Measurements from ENCODE around the gene ADAMTS2.

ADAMTS2 gene

DNA sequence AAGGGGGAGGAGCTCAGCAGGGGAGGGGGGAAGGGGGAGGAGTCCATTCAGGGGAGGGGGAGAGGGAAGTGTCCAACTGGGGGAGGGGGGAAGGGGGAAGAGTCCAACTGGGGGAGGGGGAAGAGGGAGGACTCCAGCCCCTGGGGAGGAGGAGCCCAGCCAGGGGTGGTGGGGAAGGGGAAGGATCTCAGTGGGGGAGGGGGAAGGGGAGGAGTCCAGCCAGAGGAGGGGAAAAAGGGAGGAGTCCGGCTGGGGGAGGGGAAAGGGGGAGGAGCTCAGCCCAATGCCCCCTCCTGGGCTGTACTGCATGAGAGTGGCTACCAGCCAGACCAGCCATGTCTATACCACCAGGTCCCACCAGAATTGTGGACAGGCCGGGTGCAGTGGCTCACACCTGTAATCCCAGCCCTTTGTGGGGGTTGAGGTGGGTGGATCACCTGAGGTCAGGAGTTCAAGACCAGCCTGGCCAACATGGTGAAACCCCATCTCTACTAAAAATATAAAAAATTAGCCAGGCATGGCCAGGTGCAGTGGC is 30.6 kb upstream of the ADAMTS2 start:
- TF ChIP-seq, protein P1, sequence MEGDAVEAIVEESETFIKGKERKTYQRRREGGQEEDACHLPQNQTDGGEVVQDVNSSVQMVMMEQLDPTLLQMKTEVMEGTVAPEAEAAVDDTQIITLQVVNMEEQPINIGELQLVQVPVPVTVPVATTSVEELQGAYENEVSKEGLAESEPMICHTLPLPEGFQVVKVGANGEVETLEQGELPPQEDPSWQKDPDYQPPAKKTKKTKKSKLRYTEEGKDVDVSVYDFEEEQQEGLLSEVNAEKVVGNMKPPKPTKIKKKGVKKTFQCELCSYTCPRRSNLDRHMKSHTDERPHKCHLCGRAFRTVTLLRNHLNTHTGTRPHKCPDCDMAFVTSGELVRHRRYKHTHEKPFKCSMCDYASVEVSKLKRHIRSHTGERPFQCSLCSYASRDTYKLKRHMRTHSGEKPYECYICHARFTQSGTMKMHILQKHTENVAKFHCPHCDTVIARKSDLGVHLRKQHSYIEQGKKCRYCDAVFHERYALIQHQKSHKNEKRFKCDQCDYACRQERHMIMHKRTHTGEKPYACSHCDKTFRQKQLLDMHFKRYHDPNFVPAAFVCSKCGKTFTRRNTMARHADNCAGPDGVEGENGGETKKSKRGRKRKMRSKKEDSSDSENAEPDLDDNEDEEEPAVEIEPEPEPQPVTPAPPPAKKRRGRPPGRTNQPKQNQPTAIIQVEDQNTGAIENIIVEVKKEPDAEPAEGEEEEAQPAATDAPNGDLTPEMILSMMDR (IDR thresholded peaks at IDR 0.05; ENCODE audit: borderline replicate concordance, insufficient read depth, low read depth, low read length), result no peak
- no peak overlapping the region for H3K4me3 ChIP-seq (ENCODE audit: low read depth, low read length)

DNA sequence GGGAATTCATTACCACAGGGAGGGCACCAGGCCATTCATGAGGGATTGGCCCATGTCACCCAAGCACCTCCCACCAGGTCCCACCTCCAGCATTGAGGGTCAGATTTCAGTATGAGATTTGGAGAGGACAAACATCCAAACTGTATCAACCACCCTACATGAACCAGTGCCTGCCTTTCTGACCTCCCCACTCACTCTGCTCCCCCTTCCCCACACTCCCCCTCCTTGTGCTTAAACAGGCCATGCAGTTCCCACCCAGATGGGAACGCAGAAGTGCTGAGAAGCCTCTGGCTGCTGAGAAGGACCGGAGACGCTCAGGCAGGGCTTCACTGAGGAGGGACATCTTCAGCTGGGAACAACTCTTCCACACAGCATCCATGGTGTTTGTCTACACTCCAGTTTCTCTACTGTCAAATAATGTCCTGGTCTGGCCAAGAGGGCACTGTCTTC is 30.0 kb upstream of the ADAMTS2 start:
- TF ChIP-seq, protein P1 (IDR thresholded peaks at IDR 0.05; ENCODE audit: borderline replicate concordance, insufficient read depth, low read depth, low read length), result no peak
- H3K4me3 ChIP-seq (ENCODE audit: low read depth, low read length), result no peak overlapping the region

DNA sequence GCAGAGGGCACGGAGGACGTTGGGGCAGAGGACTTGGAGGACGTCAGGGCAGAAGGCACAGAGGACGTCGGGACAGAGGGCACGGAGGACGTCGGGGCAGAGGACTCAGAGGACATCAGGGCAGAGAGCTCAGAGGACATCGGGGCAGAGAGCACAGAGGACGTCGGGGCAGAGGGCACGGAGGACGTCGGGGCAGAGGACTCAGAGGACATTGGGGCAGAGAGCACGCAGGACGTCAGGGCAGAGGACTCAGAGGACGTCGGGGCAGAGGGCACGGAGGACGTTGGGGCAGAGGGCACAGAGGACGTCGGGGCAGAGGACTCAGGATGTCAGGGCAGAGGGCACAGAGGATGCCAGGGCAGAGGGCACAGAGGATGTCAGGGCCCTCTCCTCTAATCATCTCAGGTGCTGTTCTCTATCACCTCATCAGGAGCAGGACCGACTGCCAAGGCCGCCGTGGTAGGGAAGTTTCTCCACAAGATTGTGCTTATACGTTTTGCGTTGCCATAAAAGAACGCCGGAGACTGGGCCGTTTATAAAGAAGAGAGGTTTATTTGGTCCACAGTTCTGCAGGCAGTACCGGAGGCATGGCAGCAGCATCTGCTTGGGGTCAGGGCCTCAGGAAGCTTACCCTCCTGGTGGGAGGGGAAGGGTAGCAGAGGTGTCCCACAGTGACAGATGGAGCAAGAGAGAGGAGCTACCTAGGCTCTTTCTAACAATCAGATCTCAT is 29.4 kb upstream of the ADAMTS2 start:
- TF ChIP-seq, protein P1 (IDR thresholded peaks at IDR 0.05; ENCODE audit: borderline replicate concordance, insufficient read depth, low read depth, low read length), result no peak
- no peak overlapping the region for H3K4me3 ChIP-seq (ENCODE audit: low read depth, low read length)

DNA sequence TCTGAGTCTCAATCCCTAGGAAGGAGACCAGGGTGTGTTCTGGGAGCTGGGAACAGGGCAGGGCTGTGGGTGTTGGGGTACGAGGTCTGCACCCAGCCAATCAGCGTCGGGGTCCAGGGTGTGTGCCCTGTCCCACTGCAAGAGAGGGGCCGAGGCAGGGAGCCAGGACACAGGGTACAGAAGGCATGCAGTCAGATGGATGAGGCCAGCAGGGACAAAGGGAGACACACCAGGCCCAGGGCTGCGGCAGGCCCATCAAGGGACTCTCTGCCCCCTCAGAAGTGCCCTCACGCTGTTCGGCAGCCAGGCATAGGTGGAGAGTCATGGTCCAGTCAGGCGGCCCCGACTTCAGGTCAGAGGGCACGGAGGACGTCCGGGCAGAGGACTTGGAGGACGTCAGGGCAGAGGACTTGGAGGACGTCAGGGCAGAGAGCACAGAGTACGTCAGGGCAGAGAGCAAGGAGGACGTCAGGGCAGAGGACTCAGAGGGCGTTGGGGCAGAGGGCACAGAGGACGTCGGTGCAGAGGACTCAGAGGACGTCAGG is 28.8 kb upstream of the ADAMTS2 start:
- TF ChIP-seq, protein P1 (IDR thresholded peaks at IDR 0.05; ENCODE audit: borderline replicate concordance, insufficient read depth, low read depth, low read length), result no peak

DNA sequence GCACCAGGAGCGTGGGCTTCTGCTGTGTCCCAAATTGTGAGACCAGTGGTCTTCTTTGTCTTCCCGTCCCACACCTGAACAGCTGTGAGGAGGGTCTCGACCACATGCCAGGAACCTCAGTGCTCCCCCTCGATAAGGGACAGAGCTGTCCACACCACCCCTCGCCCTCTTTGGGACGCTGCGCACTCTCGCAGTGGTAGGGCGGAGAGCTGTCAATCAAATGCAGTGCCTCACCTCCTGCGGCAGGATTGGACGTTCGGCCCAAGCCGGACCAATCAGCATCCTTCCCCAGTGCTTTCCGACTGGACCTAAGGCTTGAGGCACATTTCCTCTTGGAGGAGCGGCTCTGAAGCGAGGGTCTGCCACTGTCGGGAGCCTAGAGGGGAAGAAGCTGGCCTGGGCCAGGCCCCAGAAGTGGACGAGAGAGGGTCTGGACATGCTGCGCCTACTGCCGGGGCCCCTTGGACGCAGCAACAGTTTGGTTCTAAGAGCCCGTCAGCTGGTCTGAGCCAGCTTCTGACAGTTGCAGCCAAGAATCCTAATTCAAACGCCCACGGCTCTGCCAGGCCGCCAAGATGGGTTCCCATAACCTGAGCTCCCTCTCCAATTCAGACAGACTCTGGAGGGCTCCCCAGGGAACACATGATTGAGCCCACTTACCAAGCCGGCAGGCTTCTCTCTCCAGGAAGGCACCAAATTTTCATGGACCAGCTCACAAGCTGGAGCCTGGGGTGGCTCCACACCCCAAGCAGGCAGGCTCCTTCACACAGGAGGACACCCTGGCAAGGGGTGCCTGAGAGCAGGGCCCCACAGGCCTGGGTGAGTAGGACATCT is 28.1 kb upstream of the ADAMTS2 start:
- no peak overlapping the region for H3K4me3 ChIP-seq (ENCODE audit: low read depth, low read length)
- TF ChIP-seq, protein P1 (IDR thresholded peaks at IDR 0.05; ENCODE audit: borderline replicate concordance, insufficient read depth, low read depth, low read length), result no peak

More for the DNA sequence above, 28.8 kb upstream of the ADAMTS2 start:
- H3K4me3 ChIP-seq (ENCODE audit: low read depth, low read length), result no peak overlapping the region

DNA sequence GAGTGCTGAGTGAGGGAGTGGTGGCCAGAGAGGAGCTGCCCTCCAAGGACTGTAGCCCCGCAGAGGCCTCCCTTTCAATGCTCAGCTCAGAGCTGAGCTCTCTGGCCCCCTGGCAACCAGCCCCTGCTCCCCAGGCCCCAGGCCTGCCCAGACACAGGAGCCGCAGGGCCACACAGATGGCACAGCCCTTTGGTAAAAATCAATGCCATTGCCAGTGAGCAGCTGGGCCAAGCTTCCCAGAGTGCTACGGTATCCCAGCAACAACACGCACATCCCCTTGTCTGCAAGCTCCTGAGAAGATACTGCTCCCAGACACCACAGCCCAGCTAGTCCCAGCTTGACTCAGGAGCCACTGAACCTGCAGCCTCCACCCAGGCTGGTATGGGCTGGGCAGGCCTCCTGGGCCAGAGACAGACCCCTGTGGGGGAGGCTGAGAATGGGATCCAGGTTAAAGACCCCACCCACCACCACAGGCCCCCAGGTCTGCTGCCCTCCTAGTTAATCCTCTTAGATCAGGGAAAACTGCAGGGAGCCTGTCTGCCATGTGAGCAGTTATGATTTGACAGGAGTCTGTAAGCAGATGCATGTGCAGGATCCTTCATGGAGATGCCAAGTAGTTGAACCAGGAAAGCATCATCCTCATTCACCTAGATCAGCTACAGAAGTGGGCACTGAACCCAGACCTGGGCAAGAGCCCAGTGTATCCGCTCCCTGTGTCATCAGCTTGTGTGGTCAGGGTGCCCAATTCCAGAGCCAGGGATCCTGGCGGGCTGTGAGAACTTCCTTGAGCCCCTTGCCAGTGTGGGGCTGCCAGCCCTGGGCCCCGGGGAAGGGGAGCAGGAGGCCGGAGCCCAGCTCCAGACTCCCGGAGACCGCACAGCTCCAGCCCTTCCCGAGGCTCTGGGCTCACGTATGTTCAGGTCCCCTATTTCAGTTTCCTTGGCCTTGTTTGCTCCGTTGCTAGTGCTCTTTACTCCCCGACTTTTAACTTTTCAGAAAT is 26.7 kb upstream of the ADAMTS2 start:
- no peak overlapping the region for H3K4me3 ChIP-seq (ENCODE audit: low read depth, low read length)
- TF ChIP-seq, protein P1 (IDR thresholded peaks at IDR 0.05; ENCODE audit: borderline replicate concordance, insufficient read depth, low read depth, low read length), result no peak
